ENCODE data around the gene SSNA1. TPM values are rescaled to one million over a fixed set of nuclear protein-coding genes. Genes with fewer than 3 reads are reported as not detected.
A peak's percentile ranks its signal among the peaks of the same experiment; 100 is the strongest.

SSNA1 gene
- total and polyA plus RNA-seq, 9 of the 15 experiments (the other 6 are each of a cell fraction or from before 2014, with no cell fraction given) = 1.9 to 130 (median 57.1) TPM

DNA sequence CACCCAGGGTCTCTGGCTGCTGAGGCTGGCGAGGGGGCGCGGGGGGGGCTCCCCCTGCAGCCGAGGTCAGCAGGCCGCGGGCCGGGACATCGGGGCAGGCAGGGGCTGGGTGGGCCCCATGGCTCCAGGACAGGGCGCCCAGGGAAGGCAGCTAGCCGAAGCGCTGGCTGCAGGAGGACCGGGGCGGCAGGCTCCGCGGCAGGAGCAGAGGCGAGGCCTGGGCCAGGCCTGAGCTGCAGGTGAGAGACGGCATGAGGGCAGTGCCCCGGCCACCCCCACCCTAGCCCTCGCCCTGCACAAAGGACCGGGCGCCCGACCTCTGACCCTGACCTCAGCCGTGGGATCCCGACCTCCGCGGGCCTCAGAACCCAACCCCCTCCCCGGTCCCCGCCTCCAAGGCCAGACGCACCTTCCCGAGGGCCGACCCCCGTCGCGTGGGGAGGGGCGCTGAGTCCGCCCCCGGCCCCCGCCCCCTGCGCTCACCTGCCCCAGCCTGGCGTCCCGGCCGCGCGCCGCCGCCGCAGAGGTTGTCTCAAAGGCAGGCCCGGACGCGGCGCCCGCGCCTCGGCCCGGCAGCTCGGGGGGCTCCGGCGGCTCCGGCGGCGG, 33.1 kb downstream of the SSNA1 start:
- peak overlapping the region in 1 of 2 experiments; percentile 33; a peak in 1 of 4 replicates for H3K9ac ChIP-seq (ENCODE audit: insufficient read depth in 1 of 2, low read depth in 2 of 2, low read length in 2 of 2)
- H3K9me1 ChIP-seq (ENCODE audit: control insufficient read depth, insufficient read depth, low read length) = no peaks in the 10 kb centered on the region
- H3K27me3 ChIP-seq (ENCODE audit: control insufficient read depth in 2 of 2, insufficient read depth in 2 of 2, low read length in 2 of 2) = no peaks in the 10 kb centered on the region
- intact Hi-C loops (cut with micrococcal nuclease) = no loop called here
- 60% methylated on average over 1 of the region's 61 CpGs for WGBS (ENCODE audit: insufficient coverage, low coverage, missing lambda C conversion rate)
- no TSS peak for BruUV-seq (replicated peaks)
- no peaks in the 10 kb centered on the region for H3K9me3 ChIP-seq (replicated peaks; ENCODE audit: control insufficient read depth, insufficient read depth, low read depth, low read length)
- H3K4me1 ChIP-seq (replicated peaks in 1 of 2; ENCODE audit: control insufficient read depth in 2 of 2, insufficient read depth in 2 of 2, low read length in 2 of 2) = peaks cover 34 to 95% of the 10 kb centered on the region in 2 experiments
- H3K4me3 ChIP-seq = peak overlapping the region; percentile 11; the same call in 1 of the 2 replicates
- ChIA-PET POLR2A (interaction anchor here (0.9 to 1.7 kb wide), 4 partner anchors 17 to 33 kb away, joined by 3 to 7 read pairs (median 4); partner anchors contain the start of genes ANAPC2 and SSNA1), CTCF (ENCODE audit: low intra/inter-chr PET ratio) (no interaction called here)
- in situ Hi-C loops (cut with MboI) = no loop called here
- H3K4me2 ChIP-seq (ENCODE audit: insufficient read depth, low read length) = no peak overlapping the region
- H3K36me3 ChIP-seq (ENCODE audit: control insufficient read depth, insufficient read depth, low read length) = peaks cover 11% of the 10 kb centered on the region; the same call in 1 of the 3 replicates
- no peak overlapping the region for H3K27ac ChIP-seq (ENCODE audit: extremely low read depth, low read depth, low read length)
- peaks cover 18% of the 10 kb centered on the region; the same call in 2 of the 3 replicates for H3K79me2 ChIP-seq (ENCODE audit: control insufficient read depth, insufficient read depth, low read length)
- no peak overlapping the region for H2AFZ ChIP-seq (ENCODE audit: low read depth, low read length)
- no peaks in the 10 kb centered on the region for H4K20me1 ChIP-seq (replicated peaks; ENCODE audit: control insufficient read depth, insufficient read depth, low read length)
- ATAC-seq = no peak
- no peak for FAIRE-seq
- no peak for TF ChIP-seq CEBPG (CRISPR knock-in tag; IDR thresholded peaks at IDR 0.05)
- no peak for TF ChIP-seq CEBPG (tag; conservative IDR thresholded peaks at IDR 0.05 in 1 of 2, IDR thresholded peaks at IDR 0.05 in 1 of 2)
- TF ChIP-seq, protein P1, sequence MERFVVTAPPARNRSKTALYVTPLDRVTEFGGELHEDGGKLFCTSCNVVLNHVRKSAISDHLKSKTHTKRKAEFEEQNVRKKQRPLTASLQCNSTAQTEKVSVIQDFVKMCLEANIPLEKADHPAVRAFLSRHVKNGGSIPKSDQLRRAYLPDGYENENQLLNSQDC (CRISPR knock-in tag; IDR thresholded peaks at IDR 0.05) = no peak
- peak; percentile 27; the same call in 1 of the 2 replicates for TF ChIP-seq NR2C1 (IDR thresholded peaks at IDR 0.05)
- TF ChIP-seq NR2C1 (tag; IDR thresholded peaks at IDR 0.05) = peak; percentile 48; the same call in 1 of the 2 replicates
- TF ChIP-seq, protein P2, sequence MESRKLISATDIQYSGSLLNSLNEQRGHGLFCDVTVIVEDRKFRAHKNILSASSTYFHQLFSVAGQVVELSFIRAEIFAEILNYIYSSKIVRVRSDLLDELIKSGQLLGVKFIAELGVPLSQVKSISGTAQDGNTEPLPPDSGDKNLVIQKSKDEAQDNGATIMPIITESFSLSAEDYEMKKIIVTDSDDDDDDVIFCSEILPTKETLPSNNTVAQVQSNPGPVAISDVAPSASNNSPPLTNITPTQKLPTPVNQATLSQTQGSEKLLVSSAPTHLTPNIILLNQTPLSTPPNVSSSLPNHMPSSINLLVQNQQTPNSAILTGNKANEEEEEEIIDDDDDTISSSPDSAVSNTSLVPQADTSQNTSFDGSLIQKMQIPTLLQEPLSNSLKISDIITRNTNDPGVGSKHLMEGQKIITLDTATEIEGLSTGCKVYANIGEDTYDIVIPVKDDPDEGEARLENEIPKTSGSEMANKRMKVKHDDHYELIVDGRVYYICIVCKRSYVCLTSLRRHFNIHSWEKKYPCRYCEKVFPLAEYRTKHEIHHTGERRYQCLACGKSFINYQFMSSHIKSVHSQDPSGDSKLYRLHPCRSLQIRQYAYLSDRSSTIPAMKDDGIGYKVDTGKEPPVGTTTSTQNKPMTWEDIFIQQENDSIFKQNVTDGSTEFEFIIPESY (CRISPR knock-in tag; IDR thresholded peaks at IDR 0.05) = peak; percentile 32; the same call in 1 of the 2 replicates
- no peak for TF ChIP-seq ILK (tag; IDR thresholded peaks at IDR 0.05; ENCODE audit: borderline replicate concordance, low read depth)
- peak; percentile 77; the same call in 1 of the 2 replicates for TF ChIP-seq HNRNPL (IDR thresholded peaks at IDR 0.05; ENCODE audit: low read depth, low read length)
- no peak for TF ChIP-seq NR2C2 (CRISPR knock-in tag; IDR thresholded peaks at IDR 0.05)
- TF ChIP-seq NR2C2 (tag; IDR thresholded peaks at IDR 0.05) = peak; percentile 35; the same call in 1 of the 2 replicates
- TF ChIP-seq SMARCB1 (IDR thresholded peaks at IDR 0.05; ENCODE audit: insufficient read length, low read depth) = no peak
- peak in 1 of 4 experiments; percentile 23 for DNase-seq (ENCODE audit: extremely low read depth in 1 of 4, low spot score in 3 of 4)
